Keratinocyte (primary cell): Measurements from ENCODE around the gene RERE. TPM values are rescaled to one million over a fixed set of nuclear protein-coding genes. Genes with fewer than 3 reads are reported as not detected.

Experiments
- DNase-seq: peaks from one replicate; pipeline ENCODE4 v3.0.0-alpha.2; 2011; ENCODE audit warnings: low read depth, missing footprints, low spot score
- FAIRE-seq: peaks from 2 replicates; lab custom pipeline; 2011; peaks lifted over from hg19 to GRCh38; lab: Jason Lieb, UNC
- H2AFZ ChIP-seq: 2 replicates; pipeline ENCODE4 v1.6.0; 2012; ENCODE audit warnings: low read length, control low read depth, inconsistent platforms; ENCODE audit not compliant: control insufficient read depth
- H3K27ac ChIP-seq: 2 replicates; pipeline ENCODE4 v1.5.1; 2011; ENCODE audit warnings: low read length; ENCODE audit not compliant: control insufficient read depth, insufficient read depth
- H3K27me3 ChIP-seq: 3 replicates; pipeline ENCODE4 v1.6.0; 2011; ENCODE audit warnings: low read length; ENCODE audit not compliant: control insufficient read depth, insufficient read depth; ENCODE audit errors: extremely low read depth
- H3K36me3 ChIP-seq, 2 experiments: 2 replicates in 1 of 2; 3 replicates in 1 of 2; pipeline ENCODE4 v1.5.1; 2011; ENCODE audit warnings: low read length in 2 of 2, mild to moderate bottlenecking in 1 of 2; ENCODE audit not compliant: control insufficient read depth in 2 of 2, insufficient read depth in 2 of 2; ENCODE audit errors: extremely low read depth in 1 of 2
- H3K4me1 ChIP-seq: 3 replicates; pipeline ENCODE4 v1.5.1; 2011; ENCODE audit warnings: low read length; ENCODE audit not compliant: control insufficient read depth, insufficient read depth; ENCODE audit errors: extremely low read depth
- H3K4me2 ChIP-seq: 3 replicates; pipeline ENCODE4 v1.6.0; 2011; ENCODE audit warnings: low read depth, low read length; ENCODE audit not compliant: control insufficient read depth, insufficient read depth; ENCODE audit errors: extremely low read depth
- H3K4me3 ChIP-seq, 3 experiments: fragments of 200-600 bp in 1 of 3; sonication (generic) in 1 of 3; 2 replicates in 2 of 3; 3 replicates in 1 of 3; pipeline ENCODE4 v1.5.1; 2011 to 2016; ENCODE audit warnings: low read length in 3 of 3, mild to moderate bottlenecking in 3 of 3, control low read depth in 2 of 3, inconsistent platforms in 1 of 3, low read depth in 1 of 3, mixed read lengths in 1 of 3, mixed run types in 1 of 3, moderate library complexity in 1 of 3; ENCODE audit not compliant: control insufficient read depth in 2 of 3, insufficient read depth in 2 of 3; ENCODE audit errors: extremely low read depth in 1 of 3
- H3K79me2 ChIP-seq: 2 replicates; pipeline ENCODE4 v1.6.0; 2012; ENCODE audit warnings: low read length; ENCODE audit not compliant: control insufficient read depth, insufficient read depth
- H3K9ac ChIP-seq: 3 replicates; pipeline ENCODE4 v1.6.0; 2011; ENCODE audit warnings: low read length; ENCODE audit not compliant: control insufficient read depth, insufficient read depth; ENCODE audit errors: extremely low read depth
- H3K9me1 ChIP-seq: 3 replicates; pipeline ENCODE4 v1.6.0; 2011; ENCODE audit warnings: low read length; ENCODE audit not compliant: control insufficient read depth, insufficient read depth; ENCODE audit errors: extremely low read depth
- H3K9me3 ChIP-seq: 2 replicates; pipeline ENCODE4 v1.5.1; 2012; ENCODE audit warnings: low read depth, low read length; ENCODE audit not compliant: control insufficient read depth
- H4K20me1 ChIP-seq: 3 replicates; pipeline ENCODE4 v1.6.0; 2011; ENCODE audit warnings: low read length; ENCODE audit not compliant: control insufficient read depth, insufficient read depth; ENCODE audit errors: extremely low read depth
- CTCF ChIP-seq, 3 experiments: IDR thresholded peaks in 1 of 3; conservative IDR thresholded peaks in 1 of 3; optimal IDR thresholded peaks in 1 of 3; 2 replicates in 2 of 3; 3 replicates in 1 of 3; pipeline versions ENCODE3 to v1.5.1; 2011; ENCODE audit warnings: low read length in 3 of 3, mild to moderate bottlenecking in 3 of 3, moderate library complexity in 2 of 3, control low read depth in 1 of 3, inconsistent platforms in 1 of 3; ENCODE audit not compliant: insufficient read depth in 2 of 3; ENCODE audit errors: extremely low read depth in 1 of 3
- EZH2 ChIP-seq: IDR thresholded peaks from one replicate; pipeline ENCODE4 v1.6.1; 2012; ENCODE audit warnings: inconsistent platforms, mild to moderate bottlenecking, low read length, moderate library complexity
- dilution Hi-C: fragments of 300-500 bp; cut with MboI; formaldehyde crosslinking; loops from one replicate; pipeline ENCODE4 v1.7.0; 2020; ENCODE audit warnings: low sequenced_read_pairs; ENCODE audit not compliant: extremely low pct_ligation_motif_present
- polyA plus RNA-seq, 5 experiments: library from polyadenylated mRNA; depleted of rRNA in 3 of 5; stranded (reverse) in 3 of 5; stranded (forward) in 1 of 5; unstranded in 1 of 5; fragments of >200 nt; gene quantifications; 1 replicate in 1 of 5; 2 replicates in 3 of 5; 3 replicates in 1 of 5; pipeline versions ENCODE4 v1.2.1 to v1.2.3, GENCODE V29; 2011 to 2012; ENCODE audit warnings: missing spikeins in 2 of 5, low read depth in 1 of 5, low replicate concordance in 1 of 5

The RERE gene
- polyA plus RNA-seq, 1 donor (not counting 4 experiments of a cell fraction or from before 2014, with no cell fraction given), result 3.8 TPM

DNA sequence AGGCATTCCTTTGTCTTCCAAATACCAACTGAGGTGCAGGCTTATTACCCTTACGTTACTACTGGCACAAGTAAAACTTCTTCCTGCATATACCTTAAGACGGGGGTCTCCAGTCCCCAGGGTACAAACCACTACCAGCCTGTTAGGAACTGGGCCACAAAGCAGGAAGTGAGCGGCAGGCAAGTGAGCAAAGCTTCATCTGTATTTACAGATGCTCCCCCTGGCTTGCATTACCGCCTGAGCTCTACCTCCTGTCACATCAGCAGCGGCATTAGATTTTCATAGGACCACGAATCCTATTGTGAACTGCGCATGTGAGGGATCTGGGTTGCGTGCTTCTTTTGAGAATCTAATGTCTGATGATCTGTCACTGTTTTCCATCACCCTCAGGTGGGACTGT is 386.4 kb downstream of the RERE start:
- dilution Hi-C loops, result no loop called here
- no peak overlapping the region for H3K27ac ChIP-seq
- peaks cover 2% of the 10 kb centered on the region for H4K20me1 ChIP-seq
- H3K4me1 ChIP-seq, result no peaks in the 10 kb centered on the region
- H3K9me1 ChIP-seq, result peaks cover 2% of the 10 kb centered on the region
- no peaks in the 10 kb centered on the region for H3K9me3 ChIP-seq
- H3K27me3 ChIP-seq, result no peaks in the 10 kb centered on the region
- no peak overlapping the region for H3K4me2 ChIP-seq
- no peak overlapping the region for H3K4me3 ChIP-seq
- DNase-seq (no peak), FAIRE-seq (no peak)
- H3K79me2 ChIP-seq, result no peaks in the 10 kb centered on the region
- TF ChIP-seq CTCF (optimal IDR thresholded peaks at IDR 0.05 in 1 of 3, IDR thresholded peaks at IDR 0.05 in 1 of 3, conservative IDR thresholded peaks at IDR 0.05 in 1 of 3; ENCODE audit: extremely low read depth in 1 of 3, insufficient read depth in 2 of 3, low read length in 3 of 3) (no peak), EZH2 (no peak)
- no peak overlapping the region for H2AFZ ChIP-seq
- H3K9ac ChIP-seq, result no peak overlapping the region
- no peaks in the 10 kb centered on the region for H3K36me3 ChIP-seq

GRCh38 chr1:8430476-8430875 is 387.0 kb downstream of the RERE start:
- H2AFZ ChIP-seq, result no peak overlapping the region
- FAIRE-seq (no peak), DNase-seq (no peak)
- H3K27ac ChIP-seq, result no peak overlapping the region
- H3K4me3 ChIP-seq, result no peak overlapping the region
- no peak overlapping the region for H3K9ac ChIP-seq
- no peaks in the 10 kb centered on the region for H3K27me3 ChIP-seq
- dilution Hi-C loops, result no loop called here
- no peaks in the 10 kb centered on the region for H3K36me3 ChIP-seq
- no peak for TF ChIP-seq CTCF (optimal IDR thresholded peaks at IDR 0.05 in 1 of 3, IDR thresholded peaks at IDR 0.05 in 1 of 3, conservative IDR thresholded peaks at IDR 0.05 in 1 of 3; ENCODE audit: extremely low read depth in 1 of 3, insufficient read depth in 2 of 3, low read length in 3 of 3)
- TF ChIP-seq EZH2, result no peak
- H3K79me2 ChIP-seq, result no peaks in the 10 kb centered on the region
- peaks cover 2% of the 10 kb centered on the region for H4K20me1 ChIP-seq
- peaks cover 2% of the 10 kb centered on the region for H3K9me1 ChIP-seq
- H3K9me3 ChIP-seq, result no peaks in the 10 kb centered on the region
- no peak overlapping the region for H3K4me2 ChIP-seq
- no peaks in the 10 kb centered on the region for H3K4me1 ChIP-seq
